Measurements from ENCODE around the gene ST8SIA4.

GRCh38 chr5:100852988-100853449 is 50.1 kb downstream of the ST8SIA4 start:
- TF ChIP-seq CTCF (IDR thresholded peaks at IDR 0.05; ENCODE audit: extremely low read depth in 1 of 2, insufficient read depth in 1 of 2, low read depth in 1 of 2, low read length in 2 of 2) (no peak), POLR2A (IDR thresholded peaks at IDR 0.05; ENCODE audit: low read depth, low read length) (no peak), EZH2 (IDR thresholded peaks at IDR 0.05; ENCODE audit: borderline replicate concordance, low read depth, low read length, severe bottlenecking) (no peak), POLR2AphosphoS5 (IDR thresholded peaks at IDR 0.05; ENCODE audit: insufficient read depth, low read depth, low read length) (no peak), JUN (IDR thresholded peaks at IDR 0.05; ENCODE audit: borderline replicate concordance, insufficient read depth, insufficient read length, low read depth) (no peak), FOS (IDR thresholded peaks at IDR 0.05; ENCODE audit: borderline replicate concordance, insufficient read depth, low read length) (no peak)

Measured in endothelial cell of umbilical vein (primary cell).